Lung (tissue), 12 donors: ENCODE results near the gene GCNT2. TPM values are rescaled to one million over a fixed set of nuclear protein-coding genes. Genes with fewer than 3 reads are reported as not detected.

Experiments used
- ATAC-seq: fragments of 200-7000 bp; cut with Tn5 transposase; one replicate; pipeline ENCODE4 v1.9.1; 2020; ENCODE audit warnings: moderate number of reproducible peaks; ENCODE audit not compliant: insufficient read depth, low FRiP score
- DNase-seq, 3 donors: peaks; one replicate each; pipeline ENCODE4 v3.0.0-alpha.2; 2013 to 2017
- H3K27ac ChIP-seq, 2 donors: one replicate each; pipeline ENCODE4 v1.5.1; 2013; ENCODE audit warnings: mild to moderate bottlenecking in 2 of 2, moderate library complexity in 2 of 2, control low read depth in 1 of 2, inconsistent platforms in 1 of 2, low read depth in 1 of 2, low read length in 1 of 2
- H3K27me3 ChIP-seq, 3 donors: one replicate each; pipeline ENCODE4 v1.5.1; 2013; ENCODE audit warnings: low read length in 2 of 3; ENCODE audit not compliant: control insufficient read depth in 3 of 3, insufficient read depth in 3 of 3
- H3K36me3 ChIP-seq, 4 donors: one replicate each; pipeline ENCODE4 v1.5.1; 2013; ENCODE audit warnings: low read length in 4 of 4, mild to moderate bottlenecking in 1 of 4, moderate library complexity in 1 of 4; ENCODE audit not compliant: control insufficient read depth in 4 of 4, insufficient read depth in 4 of 4
- H3K4me1 ChIP-seq, 5 donors: one replicate each; pipeline ENCODE4 v1.5.1; 2013; ENCODE audit warnings: low read length in 5 of 5, mild to moderate bottlenecking in 2 of 5, moderate library complexity in 1 of 5; ENCODE audit not compliant: control insufficient read depth in 5 of 5, insufficient read depth in 5 of 5
- H3K4me3 ChIP-seq: one replicate; pipeline ENCODE4 v1.5.1; 2013; ENCODE audit warnings: mild to moderate bottlenecking, control low read depth, moderate library complexity
- H3K9ac ChIP-seq, 2 donors: one replicate each; pipeline ENCODE4 v1.5.1; 2013; ENCODE audit warnings: low read length in 2 of 2, control low read depth in 1 of 2; ENCODE audit not compliant: insufficient read depth in 1 of 2
- H3K9me3 ChIP-seq, 4 donors: one replicate each; pipeline ENCODE4 v1.5.1; 2013; ENCODE audit warnings: low read length in 3 of 4, mild to moderate bottlenecking in 1 of 4, moderate library complexity in 1 of 4; ENCODE audit not compliant: control insufficient read depth in 4 of 4, insufficient read depth in 3 of 4
- CTCF ChIP-seq: IDR thresholded peaks from 2 replicates; pipeline ENCODE4 v1.5.1; 2012; ENCODE audit warnings: mild to moderate bottlenecking; ENCODE audit errors: control extremely low read depth, extremely low read depth
- WGBS, 2 donors: extraction: QIAGEN DNeasy Blood & Tissue Kit; methylation state at CpG; one replicate each; pipeline ENCODE4 v1.1.7; 2013; 5-methylcytosine and 5-hydroxymethylcytosine counted together
- polyA plus RNA-seq, 2 donors: library from polyadenylated mRNA; stranded (reverse); fragments of 200-250 nt; gene quantifications; one replicate each; pipeline ENCODE4 v1.2.1, GENCODE V29; 2013
- total RNA-seq, 2 donors: library from RNA; depleted of rRNA in 1 of 2; stranded (reverse); fragments of >200 nt in 1 of 2; gene quantifications; one replicate each; pipeline ENCODE4 v1.2.1, GENCODE V29; 2014 to 2021
- donor health status: control.
- donor health status: control.
- donor health status: Bipolar disorder and iron deficiency.
- donor health status: healthy.
- donor health status: DM: yes; HTN: yes; CAD: no.

Gene GCNT2
- total and polyA plus RNA-seq, 4 donors, result 7.8 to 57.4 (median 15.7) TPM

DNA sequence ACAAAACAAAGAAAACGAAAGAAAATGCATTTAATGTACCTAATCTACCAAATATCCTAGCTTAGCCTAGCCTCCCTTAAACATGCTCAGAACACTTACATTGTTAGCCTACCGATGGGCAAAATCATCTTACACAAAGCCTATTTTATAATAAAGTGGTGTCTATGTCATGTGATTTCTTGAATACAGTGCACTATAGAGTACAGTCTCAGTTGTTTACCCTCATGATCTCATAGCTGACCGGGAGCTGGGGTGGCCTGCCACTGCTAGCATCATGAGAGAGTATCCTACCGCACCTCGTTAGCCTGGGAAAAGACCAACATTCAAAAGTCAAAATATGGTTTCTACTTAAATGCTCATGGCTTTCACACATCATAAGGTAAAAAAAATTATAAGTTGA, 16.6 kb downstream of the GCNT2 start:
- no peak for TF ChIP-seq CTCF
- Histone ChIP-seq H3K4me3 (no peak overlapping the region), H3K27me3 (no peaks in the 10 kb centered on the region), H3K4me1 (peaks cover 0 to 7% (median 0%) of the 10 kb centered on the region in 5 donors), H3K9me3 (no peaks in the 10 kb centered on the region), H3K27ac (no peak overlapping the region), H3K9ac (no peak overlapping the region), H3K36me3 (peaks cover 0 to 5% (median 0%) of the 10 kb centered on the region in 4 donors)
- no peak for DNase-seq
- no peak for ATAC-seq
- WGBS, 2 donors, result 95 to 96% methylated on average over 5 of the region's 5 CpGs

- peaks cover 0 to 7% (median 0%) of the 10 kb centered on the region in 5 donors for H3K4me1 ChIP-seq
- no peak overlapping the region for H3K4me3 ChIP-seq
- no peak overlapping the region for H3K9ac ChIP-seq
- WGBS, 2 donors, result 86 to 88% methylated on average over 4 of the region's 4 CpGs
- H3K27ac ChIP-seq, result no peak overlapping the region
- no peaks in the 10 kb centered on the region for H3K27me3 ChIP-seq
- DNase-seq (no peak), ATAC-seq (no peak)
- no peaks in the 10 kb centered on the region for H3K9me3 ChIP-seq
- TF ChIP-seq CTCF, result no peak
- peaks cover 0 to 5% (median 0%) of the 10 kb centered on the region in 4 donors for H3K36me3 ChIP-seq
These were observed 19.1 kb downstream of the GCNT2 start for GRCh38 chr6:10540073-10540746.

GRCh38 chr6:10541591-10541990, 20.4 kb downstream of the GCNT2 start:
- Histone ChIP-seq H3K27ac (no peak overlapping the region), H3K36me3 (peaks cover 0 to 5% (median 0%) of the 10 kb centered on the region in 4 donors), H3K9ac (no peak overlapping the region), H3K4me3 (no peak overlapping the region), H3K27me3 (no peaks in the 10 kb centered on the region), H3K9me3 (no peaks in the 10 kb centered on the region), H3K4me1 (peaks cover 0 to 9% (median 0%) of the 10 kb centered on the region in 5 donors)
- TF ChIP-seq CTCF, result no peak
- ATAC-seq (no peak), DNase-seq (no peak)
- WGBS, 2 donors, result 81 to 86% methylated on average over 1 of the region's 1 CpG
